ENCODE results near the gene PRCC. TPM values are rescaled to one million over a fixed set of nuclear protein-coding genes. Genes with fewer than 3 reads are reported as not detected.

PRCC gene
- polyA plus RNA-seq, 1 donor, result 116 TPM

- no peak for DNase-seq
Observed at GRCh38 chr1:156794506-156795373, 27.4 kb downstream of the PRCC start.

- no peak for DNase-seq
Observed at GRCh38 chr1:156795374-156795733, 28.0 kb downstream of the PRCC start.

- no peak for DNase-seq
Observed at GRCh38 chr1:156795787-156796186, 28.5 kb downstream of the PRCC start.

- DNase-seq, result no peak
Observed at GRCh38 chr1:156796340-156797097, 29.2 kb downstream of the PRCC start.

- peak; percentile 68 for DNase-seq
Observed at GRCh38 chr1:156797212-156797871, 30.0 kb downstream of the PRCC start.

- DNase-seq, result no peak
Observed at GRCh38 chr1:156801409-156802121, 34.2 kb downstream of the PRCC start.

- no peak for DNase-seq
Observed at GRCh38 chr1:156802421-156802935, 35.1 kb downstream of the PRCC start.

- DNase-seq, result no peak
Observed at GRCh38 chr1:156803086-156803851, 35.9 kb downstream of the PRCC start.

- DNase-seq, result no peak
Observed at GRCh38 chr1:156804026-156804425, 36.7 kb downstream of the PRCC start.

- DNase-seq, result no peak
Observed at GRCh38 chr1:156804572-156805243, 37.4 kb downstream of the PRCC start.

- peak; percentile 78 for DNase-seq
Observed at GRCh38 chr1:156805766-156806511, 38.6 kb downstream of the PRCC start.

GRCh38 chr1:156806512-156807440 lies 39.4 kb downstream of the PRCC start:
- DNase-seq, result no peak

- DNase-seq, result no peak
Observed at GRCh38 chr1:156807627-156808026, 40.3 kb downstream of the PRCC start.

- no peak for DNase-seq
Observed at GRCh38 chr1:156808186-156809030, 41.1 kb downstream of the PRCC start.

GRCh38 chr1:156809281-156809680 lies 41.9 kb downstream of the PRCC start:
- DNase-seq, result no peak

- no peak for DNase-seq
Observed at GRCh38 chr1:156809711-156810366, 42.5 kb downstream of the PRCC start.

- no peak for DNase-seq
Observed at GRCh38 chr1:156811168-156811567, 43.8 kb downstream of the PRCC start.

All from left kidney (tissue), 2 donors.